SK-N-SH (cell line): ENCODE data around the gene NEDD1.

Experiments
- SMC3 ChIP-seq: IDR thresholded peaks from 2 replicates; pipeline ENCODE4 v1.6.1; 2012; ENCODE audit warnings: low read depth, low read length, improper control_type of control experiment
- TF ChIP-seq, protein P1 (sequence below): fragments of 200-600 bp; sonication (generic); IDR thresholded peaks from 2 replicates; pipeline ENCODE4 v1.6.1; 2017; ENCODE audit warnings: antibody characterized with exemption, mild to moderate bottlenecking, moderate library complexity

DNA sequence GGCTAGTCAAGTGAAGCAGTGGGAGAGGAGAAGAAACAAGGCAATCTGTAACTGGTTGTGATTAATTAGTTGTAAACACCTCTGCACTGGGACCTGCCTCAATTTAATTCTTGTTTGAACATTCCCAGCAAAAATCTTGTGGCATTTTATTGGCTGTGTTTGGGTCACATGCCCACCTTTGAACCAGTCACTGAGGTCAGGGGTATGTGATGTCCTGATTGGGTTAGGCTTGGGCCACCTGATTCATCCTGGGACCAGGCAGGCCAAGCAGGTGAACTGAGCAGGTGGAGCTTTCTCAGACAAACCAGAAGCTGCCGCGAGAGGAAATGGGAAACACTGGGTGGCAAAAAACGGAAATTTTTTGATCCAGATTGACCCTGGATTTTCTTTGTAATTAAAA, 72.5 kb downstream of the NEDD1 start:
- TF ChIP-seq, protein P1, sequence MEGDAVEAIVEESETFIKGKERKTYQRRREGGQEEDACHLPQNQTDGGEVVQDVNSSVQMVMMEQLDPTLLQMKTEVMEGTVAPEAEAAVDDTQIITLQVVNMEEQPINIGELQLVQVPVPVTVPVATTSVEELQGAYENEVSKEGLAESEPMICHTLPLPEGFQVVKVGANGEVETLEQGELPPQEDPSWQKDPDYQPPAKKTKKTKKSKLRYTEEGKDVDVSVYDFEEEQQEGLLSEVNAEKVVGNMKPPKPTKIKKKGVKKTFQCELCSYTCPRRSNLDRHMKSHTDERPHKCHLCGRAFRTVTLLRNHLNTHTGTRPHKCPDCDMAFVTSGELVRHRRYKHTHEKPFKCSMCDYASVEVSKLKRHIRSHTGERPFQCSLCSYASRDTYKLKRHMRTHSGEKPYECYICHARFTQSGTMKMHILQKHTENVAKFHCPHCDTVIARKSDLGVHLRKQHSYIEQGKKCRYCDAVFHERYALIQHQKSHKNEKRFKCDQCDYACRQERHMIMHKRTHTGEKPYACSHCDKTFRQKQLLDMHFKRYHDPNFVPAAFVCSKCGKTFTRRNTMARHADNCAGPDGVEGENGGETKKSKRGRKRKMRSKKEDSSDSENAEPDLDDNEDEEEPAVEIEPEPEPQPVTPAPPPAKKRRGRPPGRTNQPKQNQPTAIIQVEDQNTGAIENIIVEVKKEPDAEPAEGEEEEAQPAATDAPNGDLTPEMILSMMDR, result no peak
- TF ChIP-seq SMC3, result no peak
